GM21360 (cell line): ENCODE data around the gene SMIM12.
A peak's percentile ranks its signal among the peaks of the same experiment; 100 is the strongest.

Experiments used
- ATAC-seq: cut with Tn5 transposase; IDR thresholded peaks from one replicate; pipeline ENCODE4 v1.9.1; 2021; ENCODE audit warnings: mild to moderate bottlenecking, moderate library complexity; ENCODE audit not compliant: unreplicated experiment

The SMIM12 gene

GRCh38 chr1:34859446-34860200 lies at the start of gene SMIM12:
SMIM12 (minus strand) TSS chr1:34859749; CDS start chr1:34855977, 3,772 bp downstream.
- ATAC-seq, result peak; percentile 95

- no peak for ATAC-seq
These were observed 48.8 kb upstream of the SMIM12 start for GRCh38 chr1:34908369-34908768.

- no peak for ATAC-seq
These were observed 48.0 kb upstream of the SMIM12 start for GRCh38 chr1:34907487-34908090.

GRCh38 chr1:34906756-34907155 lies 47.2 kb upstream of the SMIM12 start:
- ATAC-seq, result no peak

DNA sequence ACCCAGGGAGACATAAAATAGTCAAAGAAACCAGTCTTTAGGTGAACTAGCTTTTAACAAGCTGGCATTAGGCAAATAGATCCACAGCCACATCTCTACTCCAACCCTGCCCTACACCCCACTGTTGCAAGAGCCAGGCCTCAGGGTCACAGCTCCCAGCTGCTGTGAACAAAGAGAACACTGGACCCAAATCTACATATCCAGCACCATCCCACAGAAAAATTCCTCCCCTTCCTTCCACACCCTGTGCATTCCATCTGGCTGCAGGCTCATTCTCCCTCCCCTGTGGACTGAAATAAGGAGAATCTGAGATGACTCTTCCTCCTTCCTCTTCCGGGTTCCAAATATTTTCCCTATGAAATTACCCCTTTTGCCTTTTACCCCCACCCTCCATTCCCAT lies 46.7 kb upstream of the SMIM12 start:
- ATAC-seq, result no peak

DNA sequence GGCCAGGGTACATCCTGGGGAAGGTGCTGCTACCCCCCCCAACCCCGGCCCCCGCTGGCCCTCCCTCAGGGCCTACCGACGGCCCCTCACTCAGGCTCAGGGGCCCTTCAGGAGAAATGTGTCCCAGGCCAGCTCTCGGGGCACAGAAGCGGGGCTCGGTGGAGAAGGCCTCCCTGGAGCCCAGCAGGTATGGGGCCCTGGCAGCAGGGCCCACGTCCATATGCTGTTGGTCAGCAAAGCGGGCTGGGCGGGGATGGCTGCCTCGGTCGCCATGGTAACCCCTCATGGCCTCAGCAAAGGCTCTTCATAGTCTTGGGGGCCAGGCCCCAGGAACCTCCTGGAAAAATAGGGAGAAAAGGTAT lies 45.5 kb upstream of the SMIM12 start:
- no peak for ATAC-seq

GRCh38 chr1:34904236-34905097 lies 44.9 kb upstream of the SMIM12 start:
- ATAC-seq, result no peak

DNA sequence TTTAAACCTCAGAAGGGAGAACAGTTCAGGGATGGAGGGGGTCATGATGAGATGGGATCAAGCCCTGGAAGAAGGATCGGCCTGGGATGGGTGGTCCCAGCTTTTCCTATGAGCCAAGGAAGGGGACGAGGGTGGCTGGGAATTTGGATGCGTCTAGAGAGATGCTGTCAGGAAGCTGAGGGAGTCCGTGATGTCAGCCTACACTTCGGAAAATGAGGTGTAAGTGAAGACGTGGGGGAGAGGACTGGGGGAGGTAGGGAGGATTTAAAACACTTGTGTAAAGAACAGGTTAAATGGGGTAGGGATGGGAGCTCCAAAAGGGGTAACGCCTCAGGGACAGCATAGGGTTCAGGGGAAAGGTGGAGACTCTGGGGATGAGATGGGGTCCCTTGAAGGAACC lies 42.4 kb upstream of the SMIM12 start:
- ATAC-seq, result no peak

GRCh38 chr1:34900775-34901502 lies 41.4 kb upstream of the SMIM12 start:
- ATAC-seq, result no peak

GRCh38 chr1:34899906-34900305 lies 40.4 kb upstream of the SMIM12 start:
- ATAC-seq, result no peak

DNA sequence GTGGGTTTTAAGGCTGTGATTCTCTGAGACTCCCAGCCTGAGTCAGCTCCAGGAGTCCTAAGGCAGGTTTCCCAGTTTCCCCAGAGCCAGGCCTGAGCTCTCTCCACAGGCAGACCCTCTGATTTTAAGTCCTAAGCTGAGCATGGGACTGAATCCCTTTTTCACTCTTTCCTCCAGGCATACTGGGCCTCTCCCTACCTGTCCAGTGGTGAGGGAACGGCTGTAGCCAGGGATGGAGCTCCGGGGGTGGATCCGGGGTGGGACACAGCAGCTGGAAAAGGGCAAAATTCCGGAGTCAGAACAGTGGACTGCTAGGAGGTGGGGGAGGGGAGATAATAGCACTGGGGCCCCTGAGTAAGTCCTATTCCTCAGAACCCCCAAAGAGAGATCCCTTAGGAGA lies 39.9 kb upstream of the SMIM12 start:
- ATAC-seq, result no peak

- no peak for ATAC-seq
These were observed 38.8 kb upstream of the SMIM12 start for GRCh38 chr1:34898330-34898761.

DNA sequence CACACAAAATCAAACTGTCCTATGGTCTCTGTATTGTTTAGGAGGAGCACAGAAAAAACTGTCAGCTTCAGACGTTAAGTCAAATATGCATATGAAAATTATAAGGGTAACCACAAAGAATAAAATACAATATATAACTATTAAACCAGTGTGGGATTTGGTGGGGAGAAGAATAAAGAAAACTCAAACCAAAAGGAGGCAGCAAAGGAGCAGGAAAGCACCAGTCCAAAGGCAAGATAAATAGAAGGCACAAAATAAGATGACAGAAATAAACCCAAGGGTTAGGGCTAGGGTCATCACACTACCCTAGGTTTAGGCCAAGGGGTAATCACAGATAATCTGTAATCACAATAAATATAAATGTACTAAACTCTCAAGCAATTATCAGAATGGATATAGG lies 37.1 kb upstream of the SMIM12 start:
- no peak for ATAC-seq

- no peak for ATAC-seq
These were observed 30.2 kb upstream of the SMIM12 start for GRCh38 chr1:34889705-34890104.

DNA sequence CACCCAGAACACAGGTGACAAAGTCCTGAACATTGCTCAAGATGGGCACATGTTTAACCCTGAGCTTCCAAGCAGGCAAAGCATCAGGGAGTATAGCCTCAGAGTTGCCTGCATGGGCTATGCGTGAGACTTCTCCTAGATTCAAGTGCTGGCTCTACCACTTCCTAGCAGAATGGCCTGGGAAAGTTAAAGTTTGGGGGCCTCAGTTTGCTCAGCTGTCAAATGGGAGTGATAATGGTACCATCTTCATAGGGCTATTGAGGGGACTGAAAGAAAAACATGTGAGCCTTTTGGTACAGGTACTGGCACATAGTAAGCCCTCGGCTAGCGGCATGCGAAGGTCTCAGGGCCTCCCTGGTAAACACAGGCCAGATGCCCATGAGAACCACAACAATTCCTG lies 28.0 kb upstream of the SMIM12 start:
- no peak for ATAC-seq

DNA sequence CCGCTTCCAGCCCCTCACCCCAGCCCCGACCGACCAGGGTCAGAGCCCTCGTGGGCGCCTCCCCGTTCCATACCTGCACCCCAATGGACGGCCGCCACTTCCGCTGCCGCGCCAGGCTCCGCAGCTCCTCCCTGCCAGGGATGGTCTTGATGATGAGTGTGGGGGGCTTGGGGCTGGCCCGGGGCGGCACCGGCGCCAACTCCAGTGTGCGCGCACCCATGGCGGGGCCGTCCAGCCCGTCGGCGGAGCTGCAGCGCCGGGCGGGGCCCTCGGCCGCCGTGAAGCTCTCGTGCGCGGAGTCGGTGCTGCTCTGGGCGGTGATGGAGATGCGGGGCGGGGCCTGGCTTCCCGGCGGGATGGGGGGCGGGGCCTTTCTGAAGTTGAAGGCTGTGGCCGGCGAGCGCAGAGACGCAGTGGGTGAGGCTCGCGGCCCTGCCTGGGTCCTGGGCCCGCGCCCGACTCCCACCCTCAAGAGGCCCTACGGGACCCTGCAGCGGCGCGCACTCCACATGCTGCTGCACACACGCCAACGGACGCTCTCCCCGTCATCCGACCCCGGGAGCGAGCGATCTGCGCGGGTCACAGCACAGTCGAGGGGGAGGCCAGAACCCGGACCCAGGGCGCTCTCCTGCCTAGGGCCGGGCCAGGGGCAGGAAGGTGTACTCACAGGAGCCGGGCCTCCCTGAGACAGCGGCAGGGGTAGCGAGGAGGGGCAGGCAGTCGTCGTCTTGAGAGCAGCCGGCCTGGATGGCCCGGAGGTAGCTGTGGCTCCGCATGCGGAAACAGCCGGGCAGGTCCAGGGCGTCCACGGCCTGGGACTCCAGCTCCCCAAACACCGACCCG lies 26.1 kb upstream of the SMIM12 start:
- ATAC-seq, result no peak

- ATAC-seq, result no peak
These were observed 25.4 kb upstream of the SMIM12 start for GRCh38 chr1:34884961-34885360.

DNA sequence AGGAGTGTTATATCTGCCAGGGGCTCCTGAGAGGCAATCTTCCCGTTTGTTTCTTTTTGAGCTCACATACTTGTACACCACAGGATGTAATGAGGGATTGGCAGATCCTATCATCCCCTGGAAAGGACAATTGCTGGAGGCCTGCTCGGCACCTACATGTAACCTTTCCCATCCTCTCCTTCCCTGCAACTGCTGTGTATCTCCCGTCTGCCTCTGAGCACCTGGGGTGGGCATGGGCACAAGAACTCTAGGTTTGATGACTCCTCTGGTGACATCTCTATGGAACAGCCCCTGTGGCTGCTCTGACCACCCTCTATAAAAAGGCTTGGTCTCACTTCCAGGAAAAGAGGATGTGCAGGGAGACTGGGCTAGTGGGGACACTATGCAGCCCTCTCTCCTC lies 25.0 kb upstream of the SMIM12 start:
- ATAC-seq, result no peak

- ATAC-seq, result no peak
These were observed 19.7 kb upstream of the SMIM12 start for GRCh38 chr1:34879230-34879629.

DNA sequence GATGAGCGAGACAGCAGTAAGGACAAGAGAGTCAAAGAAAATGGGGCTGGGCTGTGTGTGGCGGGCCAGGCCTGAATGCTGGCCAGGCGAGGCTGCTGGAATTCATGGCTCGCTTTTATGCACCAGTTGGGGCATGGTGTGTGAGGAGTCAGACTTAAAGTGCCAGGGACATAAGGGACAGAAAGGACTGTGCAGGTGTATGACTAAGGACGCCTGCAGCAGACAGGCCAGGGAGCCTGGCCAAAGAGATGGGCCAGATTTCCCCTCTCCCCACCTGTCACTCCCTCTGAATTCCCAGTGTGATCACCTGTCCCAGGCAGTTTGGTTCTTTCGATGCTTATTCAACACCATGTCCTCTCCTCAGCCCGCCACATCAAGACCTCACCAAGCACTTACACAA lies 16.9 kb upstream of the SMIM12 start:
- ATAC-seq, result no peak
